Fibroblast of skin of scalp (primary cell): ENCODE data around the gene USP3.

ENCODE experiments used
- DNase-seq: peaks from one replicate; pipeline ENCODE4 v3.0.0-alpha.2; 2013

The USP3 gene

GRCh38 chr15:63497642-63498467 is 6.5 kb upstream of the USP3 start:
- DNase-seq, result no peak

GRCh38 chr15:63499175-63499549 is 5.2 kb upstream of the USP3 start:
- no peak for DNase-seq

- DNase-seq, result no peak
Observed at GRCh38 chr15:63499611-63500010, 4.8 kb upstream of the USP3 start.

- no peak for DNase-seq
Observed at GRCh38 chr15:63500265-63501250, 3.8 kb upstream of the USP3 start.

GRCh38 chr15:63501256-63502089 is 2.9 kb upstream of the USP3 start:
- DNase-seq, result peak; percentile 90

GRCh38 chr15:63502137-63502766 is 2.1 kb upstream of the USP3 start:
- no peak for DNase-seq

GRCh38 chr15:63502843-63503738 is 1.3 kb upstream of the USP3 start:
- DNase-seq, result peak; percentile 50

- DNase-seq, result peak; percentile 56
Observed at GRCh38 chr15:63503739-63504246, 600 bp upstream of the USP3 start.

GRCh38 chr15:63504979-63505841 is 817 bp downstream of the USP3 start:
- DNase-seq, result peak; percentile 60

- DNase-seq, result no peak
Observed at GRCh38 chr15:63505842-63506222, 1.4 kb downstream of the USP3 start.

GRCh38 chr15:63506537-63507035 is 2.2 kb downstream of the USP3 start:
- no peak for DNase-seq

GRCh38 chr15:63507878-63508818 is 3.8 kb downstream of the USP3 start:
- DNase-seq, result no peak

GRCh38 chr15:63509056-63509954 is 4.9 kb downstream of the USP3 start:
- peak; percentile 34 for DNase-seq

GRCh38 chr15:63509955-63510940 is 5.9 kb downstream of the USP3 start:
- DNase-seq, result peak; percentile 80

- no peak for DNase-seq
Observed at GRCh38 chr15:63512148-63512547, 7.8 kb downstream of the USP3 start.

- DNase-seq, result no peak
Observed at GRCh38 chr15:63513271-63513670, 8.9 kb downstream of the USP3 start.
